ENCODE data around the gene RDM1.

RDM1 gene

DNA sequence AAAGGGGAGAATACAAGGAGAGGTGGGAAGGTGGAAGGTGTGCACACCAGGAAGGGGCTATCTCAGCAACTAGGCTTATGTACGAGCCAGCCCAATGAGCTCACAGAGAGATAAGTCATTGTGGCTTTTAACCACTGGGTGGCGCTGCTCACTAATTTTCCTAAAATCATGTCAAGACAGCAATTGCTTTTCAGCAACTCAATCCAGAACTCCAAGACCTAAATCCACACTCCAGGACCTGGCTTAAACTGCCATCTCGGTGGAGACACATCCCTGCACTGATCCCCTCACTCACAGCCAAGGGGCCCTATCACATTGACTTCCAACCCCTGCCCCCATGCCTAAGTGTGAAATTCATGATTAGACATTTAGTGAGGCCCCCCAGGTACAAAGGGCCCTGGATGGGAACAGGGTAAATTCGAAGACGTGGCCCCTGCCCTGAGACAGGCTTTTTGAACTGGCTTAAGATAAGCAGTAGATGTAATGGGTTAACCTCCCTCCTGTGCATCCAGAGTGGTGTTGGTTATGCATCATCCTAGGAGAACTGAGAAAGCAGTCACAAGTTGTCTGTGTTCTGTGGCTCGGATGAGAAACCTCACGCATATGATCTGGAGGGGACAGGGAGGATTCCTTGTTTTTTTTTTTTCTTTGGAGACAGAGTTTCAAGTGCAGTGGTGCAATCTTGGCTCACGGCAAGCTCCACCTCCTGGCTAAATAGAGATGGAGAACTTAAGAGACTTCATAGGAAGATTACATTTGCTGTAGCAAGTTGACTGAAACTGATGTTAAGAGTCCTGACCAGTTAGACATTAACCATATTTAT lies 39.2 kb upstream of the RDM1 start:
- peak; percentile 69 for DNase-seq (ENCODE audit: low spot score)
- TF ChIP-seq, protein P1, sequence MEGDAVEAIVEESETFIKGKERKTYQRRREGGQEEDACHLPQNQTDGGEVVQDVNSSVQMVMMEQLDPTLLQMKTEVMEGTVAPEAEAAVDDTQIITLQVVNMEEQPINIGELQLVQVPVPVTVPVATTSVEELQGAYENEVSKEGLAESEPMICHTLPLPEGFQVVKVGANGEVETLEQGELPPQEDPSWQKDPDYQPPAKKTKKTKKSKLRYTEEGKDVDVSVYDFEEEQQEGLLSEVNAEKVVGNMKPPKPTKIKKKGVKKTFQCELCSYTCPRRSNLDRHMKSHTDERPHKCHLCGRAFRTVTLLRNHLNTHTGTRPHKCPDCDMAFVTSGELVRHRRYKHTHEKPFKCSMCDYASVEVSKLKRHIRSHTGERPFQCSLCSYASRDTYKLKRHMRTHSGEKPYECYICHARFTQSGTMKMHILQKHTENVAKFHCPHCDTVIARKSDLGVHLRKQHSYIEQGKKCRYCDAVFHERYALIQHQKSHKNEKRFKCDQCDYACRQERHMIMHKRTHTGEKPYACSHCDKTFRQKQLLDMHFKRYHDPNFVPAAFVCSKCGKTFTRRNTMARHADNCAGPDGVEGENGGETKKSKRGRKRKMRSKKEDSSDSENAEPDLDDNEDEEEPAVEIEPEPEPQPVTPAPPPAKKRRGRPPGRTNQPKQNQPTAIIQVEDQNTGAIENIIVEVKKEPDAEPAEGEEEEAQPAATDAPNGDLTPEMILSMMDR (IDR thresholded peaks at IDR 0.05; ENCODE audit: extremely low read depth, missing control alignments), result peak; percentile 77

DNA sequence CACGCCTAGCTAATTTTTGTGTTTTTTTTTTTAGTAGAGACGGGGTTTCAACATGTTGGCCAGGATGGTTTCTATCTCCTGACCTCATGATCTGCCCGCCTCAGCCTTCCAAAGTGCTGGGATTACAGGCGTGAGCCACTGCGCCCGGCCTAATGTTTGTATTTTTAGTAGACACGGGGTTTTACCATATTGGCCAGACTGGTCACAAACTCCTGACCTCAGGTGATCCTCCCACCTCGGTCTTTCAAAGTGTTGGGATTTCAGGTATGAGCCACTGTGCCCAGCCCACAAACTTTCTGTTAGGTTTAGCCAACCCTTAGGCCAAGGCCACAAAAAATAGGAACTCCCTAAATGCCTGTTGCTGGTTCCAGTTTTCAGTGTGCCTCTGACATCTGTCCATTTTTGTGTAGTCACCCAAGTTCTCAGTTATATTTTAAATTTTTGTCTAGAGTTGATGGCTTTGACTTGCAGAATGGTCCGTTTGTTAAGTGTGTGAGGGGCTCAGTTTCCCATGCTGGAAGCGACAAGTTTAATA lies 38.0 kb upstream of the RDM1 start:
- TF ChIP-seq, protein P1 (IDR thresholded peaks at IDR 0.05; ENCODE audit: extremely low read depth, missing control alignments), result no peak
- DNase-seq (ENCODE audit: low spot score), result no peak

DNA sequence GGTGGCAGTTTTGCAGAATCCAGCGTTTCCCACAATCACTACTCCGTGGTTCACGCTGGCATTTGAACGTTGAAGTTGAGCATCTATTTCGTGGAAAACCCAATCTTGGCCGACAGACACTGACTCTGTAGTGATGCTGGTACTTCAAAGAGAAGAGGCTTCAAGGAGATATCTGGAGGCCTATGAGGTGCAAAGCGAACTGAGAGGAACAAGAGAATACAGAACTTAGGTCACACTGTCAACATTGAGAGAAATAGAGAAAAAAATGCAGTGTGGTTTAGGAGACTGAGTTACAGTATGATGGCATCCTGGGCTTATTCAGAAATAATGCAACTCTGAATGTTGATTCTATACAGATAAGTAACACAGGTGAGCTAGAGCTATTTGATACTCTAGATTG lies 34.7 kb upstream of the RDM1 start:
- no peak for DNase-seq (ENCODE audit: low spot score)
- TF ChIP-seq, protein P1 (IDR thresholded peaks at IDR 0.05; ENCODE audit: extremely low read depth, missing control alignments), result no peak

DNA sequence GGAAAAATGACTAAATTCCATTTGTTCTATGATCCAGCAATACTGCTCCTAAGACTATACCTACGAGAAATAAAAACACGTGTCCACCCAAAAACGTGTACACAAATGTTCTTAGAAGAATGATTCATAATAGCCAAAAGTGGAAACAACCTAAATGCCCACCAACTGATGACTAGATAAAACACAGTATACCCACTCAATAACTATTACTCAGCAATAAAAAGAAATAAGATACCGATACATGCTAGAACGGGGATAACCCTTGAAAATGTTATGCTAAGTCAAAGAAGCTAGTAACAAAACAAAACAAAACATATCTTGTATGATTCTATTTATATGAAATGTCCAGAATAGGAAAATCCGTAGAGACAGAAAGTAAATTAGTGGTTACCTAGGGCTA lies 33.1 kb upstream of the RDM1 start:
- TF ChIP-seq, protein P1 (IDR thresholded peaks at IDR 0.05; ENCODE audit: extremely low read depth, missing control alignments), result no peak
- DNase-seq (ENCODE audit: low spot score), result no peak

DNA sequence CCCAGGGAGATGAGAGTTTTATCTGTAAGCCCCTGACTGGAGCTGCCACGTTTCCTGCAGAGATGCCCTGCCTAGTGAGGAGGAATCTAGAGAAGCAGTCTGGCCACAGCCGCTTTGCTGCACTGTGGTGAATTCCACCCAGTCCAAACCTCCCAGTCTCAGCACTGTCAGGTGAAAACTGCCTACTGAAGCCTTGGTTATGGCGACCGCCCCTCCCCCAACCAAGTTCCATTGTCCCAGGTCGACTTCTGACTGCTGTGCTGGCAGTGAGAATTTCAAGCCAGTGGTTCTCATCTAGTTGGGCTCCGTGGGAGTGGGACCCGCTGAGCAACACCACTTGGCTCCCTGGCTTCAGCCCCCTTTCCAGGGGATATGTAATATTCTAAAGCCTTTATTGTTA lies 23.1 kb upstream of the RDM1 start:
- TF ChIP-seq, protein P1 (IDR thresholded peaks at IDR 0.05; ENCODE audit: extremely low read depth, missing control alignments), result no peak
- DNase-seq (ENCODE audit: low spot score), result no peak

DNA sequence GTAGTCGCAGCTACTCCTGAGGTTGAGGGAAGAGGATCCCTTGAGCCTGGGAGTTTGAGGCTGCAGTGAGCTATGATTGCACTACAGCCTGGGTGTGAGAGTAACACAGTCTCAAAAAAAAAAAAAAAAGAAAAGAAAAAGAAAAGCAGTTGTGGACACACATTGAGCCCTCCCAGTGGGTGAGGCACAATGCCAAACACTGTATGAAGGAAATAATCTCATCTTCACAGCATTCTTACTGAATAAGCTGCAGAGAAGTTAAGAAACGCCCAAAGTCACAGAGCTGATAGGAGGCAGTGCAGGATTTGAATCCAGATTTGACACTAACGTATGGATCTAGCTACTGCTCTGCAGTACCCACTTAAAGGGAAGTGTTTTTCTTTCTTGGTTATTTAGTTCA lies 18.8 kb upstream of the RDM1 start:
- no peak for DNase-seq (ENCODE audit: low spot score)
- TF ChIP-seq, protein P1 (IDR thresholded peaks at IDR 0.05; ENCODE audit: extremely low read depth, missing control alignments), result no peak

DNA sequence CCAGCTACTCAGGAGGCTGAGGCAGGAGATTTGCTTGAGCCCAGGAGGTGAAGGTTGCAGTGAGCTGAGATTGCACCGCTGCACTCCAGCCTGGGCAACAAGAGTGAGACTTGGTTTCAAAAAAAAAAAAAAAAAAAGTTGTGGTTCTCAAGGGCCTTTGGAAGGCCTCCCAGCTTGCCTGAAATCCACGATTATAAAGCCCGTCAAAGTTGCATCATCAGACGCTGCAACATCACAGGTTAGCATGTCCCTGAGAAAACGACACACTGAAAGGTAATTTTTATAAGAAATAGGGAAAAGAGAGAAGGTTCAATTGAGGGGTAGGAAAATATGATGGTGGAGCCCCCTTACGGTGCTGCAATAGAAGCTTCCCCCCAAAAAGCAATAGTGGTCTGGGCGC lies 17.5 kb upstream of the RDM1 start:
- TF ChIP-seq, protein P1 (IDR thresholded peaks at IDR 0.05; ENCODE audit: extremely low read depth, missing control alignments), result no peak
- DNase-seq (ENCODE audit: low spot score), result no peak
